HG02623 (cell line): ENCODE measurements around the gene MAN1C1.

Experiments used
- ATAC-seq: cut with Tn5 transposase; IDR thresholded peaks from one replicate; pipeline ENCODE4 v1.9.1; 2021; ENCODE audit warnings: moderate library complexity; ENCODE audit not compliant: unreplicated experiment

Gene MAN1C1

DNA sequence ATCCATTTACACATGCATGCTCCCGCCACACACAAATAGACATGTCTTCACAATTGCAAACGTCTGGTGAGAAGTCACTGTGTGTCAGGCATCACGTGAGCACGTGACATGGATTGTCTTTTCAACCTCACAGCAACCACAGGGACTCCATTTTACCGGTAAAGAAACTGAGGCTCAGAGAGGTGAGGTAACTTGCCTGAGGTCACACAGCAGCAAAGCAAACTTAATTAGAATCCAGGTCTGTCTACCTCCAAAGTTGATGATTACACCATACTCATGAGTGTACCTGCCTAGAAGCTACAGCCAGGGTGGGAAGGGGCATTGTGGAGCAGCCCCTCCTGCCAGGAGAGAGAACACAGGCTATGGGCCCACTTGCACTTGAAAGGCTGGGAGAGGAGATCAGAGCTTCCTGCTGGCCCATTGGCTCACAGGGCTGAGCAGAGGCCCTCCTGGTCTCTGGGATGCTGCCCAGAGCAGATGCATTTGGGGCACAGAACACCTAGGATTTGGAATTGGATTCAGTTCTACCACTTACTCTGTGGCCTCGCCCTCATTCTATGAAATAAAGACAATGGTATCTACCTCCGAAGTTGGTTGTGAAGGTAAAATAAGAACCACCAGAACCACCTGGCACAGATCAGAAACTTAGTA, 139.0 kb downstream of the MAN1C1 start:
- ATAC-seq, result no peak

DNA sequence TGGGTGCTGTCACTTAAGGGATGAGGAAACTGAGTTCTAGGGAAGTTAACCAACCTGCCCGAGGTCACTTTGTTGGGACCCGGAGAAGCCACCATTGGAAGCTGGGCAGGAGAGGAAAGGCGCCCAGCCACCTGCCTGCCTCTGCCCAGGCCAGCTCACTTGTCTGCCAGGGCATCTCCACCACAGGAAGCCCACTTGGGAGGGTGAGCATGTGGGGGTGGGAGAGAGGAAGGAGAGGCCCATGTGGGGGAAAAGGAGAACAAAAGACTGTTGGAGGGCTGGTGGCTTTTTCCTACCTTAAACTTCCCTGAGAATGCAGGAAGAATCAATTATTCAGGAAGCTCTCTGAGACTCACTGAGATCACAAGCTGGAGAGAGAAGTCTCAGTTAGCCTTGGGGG, 139.6 kb downstream of the MAN1C1 start:
- ATAC-seq, result no peak

DNA sequence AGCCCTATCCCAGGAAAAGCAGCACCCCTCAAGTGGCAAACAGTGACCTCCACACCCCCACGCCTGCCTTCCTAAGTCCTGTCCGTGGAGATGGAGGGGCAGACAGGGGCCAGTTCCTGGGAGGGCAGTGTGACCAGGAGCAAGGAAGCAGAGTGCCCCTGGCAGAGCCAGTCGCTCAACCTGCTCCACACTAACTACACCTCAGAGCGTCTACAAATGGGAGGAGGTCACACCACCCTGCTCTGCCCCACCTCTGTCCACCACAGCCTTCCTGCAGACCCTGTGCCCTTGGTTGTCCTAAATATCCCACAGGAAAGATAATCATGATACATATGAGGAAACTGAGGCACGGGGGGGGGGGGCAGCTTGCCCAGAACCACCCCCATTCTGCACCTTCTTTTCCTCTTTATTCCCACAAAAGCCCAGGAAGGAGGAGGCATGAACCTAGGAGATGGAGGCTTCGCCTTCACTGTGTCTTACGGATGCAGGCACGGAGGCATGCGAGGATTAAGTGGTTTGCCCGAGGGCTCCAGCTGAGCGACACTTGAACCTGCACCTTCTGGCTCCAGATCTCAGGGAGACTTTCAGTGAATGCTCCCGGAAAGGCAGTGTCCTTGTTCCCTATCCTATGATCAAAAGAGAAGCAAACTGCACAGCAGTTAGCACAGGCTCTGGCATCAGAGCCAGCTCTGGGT, 140.7 kb downstream of the MAN1C1 start:
- no peak for ATAC-seq

DNA sequence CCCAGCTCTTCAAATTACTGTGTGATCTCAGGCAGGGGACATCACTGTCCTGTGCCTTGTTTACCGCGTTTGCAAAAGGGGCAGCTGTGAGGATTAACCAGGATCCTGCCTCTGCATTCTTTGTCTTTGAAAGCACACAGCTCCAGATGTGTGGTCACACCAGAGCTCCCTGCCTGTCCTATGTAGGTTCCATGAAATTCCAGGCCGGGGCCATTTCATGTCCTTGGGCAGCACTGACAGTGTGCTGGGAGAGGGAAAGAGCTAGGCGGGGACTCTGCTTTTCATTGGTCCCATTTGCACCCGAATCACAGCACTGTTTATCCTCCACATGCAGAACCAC, 141.2 kb downstream of the MAN1C1 start:
- no peak for ATAC-seq

DNA sequence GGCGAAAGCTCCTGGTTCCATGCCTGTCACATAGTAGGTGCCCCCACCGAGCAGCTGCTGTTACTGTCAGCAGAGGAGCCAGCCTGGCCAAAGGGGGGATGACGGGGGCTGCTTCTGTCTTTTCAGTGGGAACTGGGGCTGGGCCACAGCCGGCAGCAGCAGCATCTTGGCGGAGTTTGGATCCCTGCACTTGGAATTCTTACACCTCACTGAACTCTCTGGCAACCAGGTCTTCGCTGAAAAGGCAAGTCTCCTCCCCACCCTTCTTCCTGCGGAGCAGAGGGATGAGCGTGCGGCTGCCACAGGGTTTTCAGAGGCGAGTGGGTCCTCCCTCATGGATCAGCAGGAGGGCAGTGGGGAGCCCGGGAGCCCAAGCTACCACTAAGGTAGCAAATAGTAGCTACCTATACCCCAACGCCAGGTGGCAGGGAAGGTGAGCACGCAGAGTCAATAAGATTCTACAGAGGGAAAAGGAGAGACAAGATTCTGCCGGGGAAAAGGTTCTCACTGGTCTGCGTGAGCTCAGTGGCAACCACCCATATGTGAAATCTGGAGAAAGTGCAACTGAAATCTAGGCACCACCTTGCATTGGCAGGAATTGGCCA, 142.0 kb downstream of the MAN1C1 start:
- ATAC-seq, result no peak

DNA sequence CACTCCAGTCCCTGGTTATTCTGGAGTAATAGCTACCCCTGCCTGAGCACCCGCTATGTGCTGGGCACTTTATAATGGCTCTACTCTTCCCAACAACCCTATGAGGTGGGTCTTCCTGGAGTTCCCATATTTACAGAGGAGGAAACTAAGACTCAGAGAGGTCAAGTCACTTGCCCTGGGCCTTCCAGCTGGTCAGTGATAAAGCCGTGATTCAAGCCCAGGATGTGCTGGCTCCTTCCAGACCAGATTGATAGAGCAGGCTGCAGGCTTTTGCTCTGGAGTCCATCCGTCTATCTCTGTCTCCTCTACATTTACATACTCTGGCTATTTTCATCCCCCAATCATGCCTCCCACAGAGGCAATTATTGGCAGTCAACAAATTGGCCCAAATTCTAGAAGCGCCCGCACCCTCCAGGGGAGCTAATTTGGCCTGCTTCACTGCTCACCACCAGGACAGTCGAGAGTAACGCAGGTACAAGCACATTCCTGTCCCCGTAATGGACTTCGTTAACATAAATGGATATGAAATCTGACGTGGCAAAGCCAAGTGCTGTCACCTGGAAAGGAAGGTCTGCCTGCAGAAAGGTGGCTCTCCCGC, 143.6 kb downstream of the MAN1C1 start:
- no peak for ATAC-seq

DNA sequence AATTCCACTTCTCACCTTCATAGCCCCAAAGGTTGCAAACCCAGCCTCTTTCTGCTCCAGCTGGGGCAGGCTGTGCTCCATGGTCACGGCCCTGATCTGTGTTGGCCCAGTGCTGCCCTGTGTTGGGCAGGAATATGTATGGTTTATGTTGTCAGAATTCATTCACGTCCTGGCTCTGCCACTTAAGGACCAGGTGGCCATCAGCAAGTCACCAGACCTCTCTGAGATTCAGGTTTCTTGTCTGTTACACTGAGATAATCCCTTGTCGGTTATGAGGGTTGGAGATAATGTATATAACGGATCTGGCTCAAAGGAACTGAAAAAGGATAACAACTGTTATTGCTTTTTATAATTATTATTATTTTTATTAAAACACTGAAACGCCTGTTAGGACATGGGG, 144.3 kb downstream of the MAN1C1 start:
- no peak for ATAC-seq

DNA sequence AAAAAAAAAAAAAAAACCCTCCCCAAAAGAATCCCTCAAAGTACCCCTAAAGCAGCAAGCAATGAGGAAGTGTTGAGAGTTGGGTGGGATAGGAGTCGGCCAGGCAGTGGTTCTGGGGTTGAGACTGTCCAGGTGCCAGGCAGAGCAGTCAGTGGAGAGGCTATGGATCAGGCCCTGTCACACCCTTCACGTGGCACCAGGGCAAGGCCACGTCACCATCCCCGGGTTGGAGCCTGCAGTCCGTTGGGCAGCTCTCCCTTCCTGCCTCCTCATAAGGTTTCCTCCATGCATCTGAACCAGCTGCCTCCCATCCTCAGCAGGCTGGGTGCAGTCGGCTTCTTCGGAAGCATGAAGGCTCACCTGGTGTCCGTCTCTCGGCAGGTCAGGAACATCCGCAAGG, 146.9 kb downstream of the MAN1C1 start:
- ATAC-seq, result no peak

DNA sequence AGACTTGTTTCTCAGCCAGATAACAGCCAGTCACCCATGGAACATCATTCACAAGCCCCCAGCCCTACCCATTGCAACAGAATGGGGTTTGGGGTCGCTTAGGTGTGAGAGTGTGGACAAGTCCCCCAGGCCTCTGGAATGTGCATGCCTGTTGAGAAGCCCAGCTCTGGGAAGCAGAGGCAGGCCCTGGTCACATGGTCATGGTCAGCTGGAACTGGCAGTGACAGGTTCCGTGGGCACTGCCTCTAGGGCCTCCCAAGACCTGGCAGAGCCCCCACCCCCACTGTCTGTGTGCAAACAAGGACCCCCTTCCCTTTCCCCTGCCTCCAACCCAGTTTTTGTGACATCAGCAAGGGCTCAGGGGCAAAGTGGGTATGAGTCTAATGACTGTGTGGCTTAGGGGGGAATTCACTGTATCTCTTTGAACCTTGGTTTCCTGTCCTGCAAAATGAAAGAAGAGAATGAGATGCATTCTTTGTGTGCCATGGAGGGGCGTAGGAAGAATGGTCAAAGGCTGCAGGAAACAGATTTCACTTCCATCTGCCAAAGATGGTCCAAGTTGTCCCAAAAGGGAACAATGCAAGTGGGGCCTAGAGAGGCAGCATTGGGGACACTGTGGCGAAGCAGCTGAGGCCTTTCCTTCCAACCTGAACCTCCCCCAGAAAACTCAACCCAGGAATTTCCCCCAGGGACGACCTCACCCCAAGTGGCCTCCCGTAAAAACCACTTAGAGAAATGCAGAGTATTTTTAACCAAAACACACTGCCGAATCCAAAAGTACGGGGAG, 148.7 kb downstream of the MAN1C1 start:
- ATAC-seq, result no peak

DNA sequence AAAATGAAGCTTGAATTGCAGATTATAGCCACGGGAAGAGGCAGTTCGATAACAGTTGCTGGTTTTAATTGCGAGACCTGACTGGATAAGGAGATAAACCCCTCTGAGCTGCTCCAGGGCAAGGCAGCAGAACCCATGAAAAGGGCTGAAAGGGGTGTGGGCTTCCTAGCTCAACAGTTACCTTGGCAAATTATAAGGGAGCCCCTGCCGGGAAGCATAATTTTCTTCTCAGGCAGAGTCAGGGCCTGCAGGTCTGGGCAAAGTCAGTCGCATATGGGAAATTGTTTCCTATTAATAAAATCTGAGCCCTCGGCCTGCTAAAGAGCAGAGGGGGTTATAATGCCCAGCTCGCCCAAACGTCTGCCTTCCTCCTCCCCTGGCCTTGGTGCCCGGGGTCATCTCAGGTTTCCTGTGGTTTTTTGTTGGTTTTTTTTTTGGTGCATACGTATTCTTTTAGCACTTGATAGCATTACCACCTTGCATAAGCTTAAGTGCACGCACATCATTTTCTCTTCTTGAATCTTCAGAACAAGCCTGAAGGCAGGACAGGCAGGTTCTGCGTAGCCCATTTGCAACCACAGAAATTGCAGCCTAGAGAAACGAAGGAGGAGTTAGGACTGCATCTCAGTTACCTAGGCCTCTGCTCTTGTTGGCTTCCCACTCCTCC, 149.5 kb downstream of the MAN1C1 start:
- no peak for ATAC-seq

DNA sequence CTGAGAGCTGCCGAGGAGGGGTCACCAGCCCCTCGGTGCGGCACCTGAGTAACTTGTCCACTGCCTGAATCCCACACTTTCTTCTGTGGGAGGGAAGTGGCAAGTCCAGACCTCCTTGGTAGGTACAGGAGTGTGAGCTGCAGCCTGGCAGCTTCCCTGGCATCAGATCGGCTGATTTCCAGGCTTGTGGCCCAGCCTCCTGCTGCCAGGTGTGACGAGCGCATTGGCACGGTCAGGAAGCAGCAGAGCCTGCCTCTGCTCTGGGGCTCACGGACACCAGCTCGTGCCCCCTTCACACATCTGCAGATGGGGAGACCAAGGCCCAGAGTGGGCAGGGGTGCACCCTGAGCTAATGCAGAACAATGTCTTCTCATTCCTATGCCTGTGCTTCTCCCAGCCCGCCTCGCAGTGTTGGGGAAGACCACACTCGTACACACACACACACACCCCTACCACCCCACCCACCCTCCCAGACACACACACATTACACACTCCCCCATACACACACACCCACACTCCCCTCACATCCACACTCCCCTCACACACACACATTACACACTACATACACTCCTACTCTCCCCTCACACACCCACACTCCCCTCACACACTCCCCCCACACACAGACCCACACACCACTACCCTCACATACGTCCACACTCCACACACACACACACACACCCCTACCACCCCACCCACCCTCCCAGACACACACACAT, 150.3 kb downstream of the MAN1C1 start:
- no peak for ATAC-seq

DNA sequence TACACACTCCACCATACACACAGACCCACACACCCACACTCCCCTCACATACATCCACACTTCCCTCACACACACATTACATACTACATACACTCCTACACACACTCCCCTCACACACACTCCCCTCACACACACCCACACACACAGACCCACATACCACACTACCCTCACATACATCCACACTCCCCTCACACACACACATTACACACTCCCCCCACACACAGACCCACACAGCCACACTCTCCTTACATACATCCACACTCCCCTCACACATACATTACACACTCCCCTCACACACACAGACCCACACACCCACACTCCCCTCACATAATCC, 150.8 kb downstream of the MAN1C1 start:
- ATAC-seq, result no peak

DNA sequence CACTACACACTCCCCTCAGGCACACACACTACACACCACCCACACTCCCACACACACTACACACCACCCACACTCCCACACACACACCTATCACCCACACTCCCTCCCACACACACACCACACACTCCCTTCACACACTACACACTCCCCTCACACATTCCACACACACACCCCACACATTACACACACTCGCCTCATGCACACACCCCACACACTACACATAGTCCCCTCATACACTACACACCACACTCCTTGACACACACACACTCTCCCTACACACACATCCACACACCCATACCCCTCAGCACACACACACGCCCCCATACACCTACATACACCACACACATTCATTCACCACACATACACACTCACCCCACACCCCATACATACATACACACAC, 152.4 kb downstream of the MAN1C1 start:
- no peak for ATAC-seq

DNA sequence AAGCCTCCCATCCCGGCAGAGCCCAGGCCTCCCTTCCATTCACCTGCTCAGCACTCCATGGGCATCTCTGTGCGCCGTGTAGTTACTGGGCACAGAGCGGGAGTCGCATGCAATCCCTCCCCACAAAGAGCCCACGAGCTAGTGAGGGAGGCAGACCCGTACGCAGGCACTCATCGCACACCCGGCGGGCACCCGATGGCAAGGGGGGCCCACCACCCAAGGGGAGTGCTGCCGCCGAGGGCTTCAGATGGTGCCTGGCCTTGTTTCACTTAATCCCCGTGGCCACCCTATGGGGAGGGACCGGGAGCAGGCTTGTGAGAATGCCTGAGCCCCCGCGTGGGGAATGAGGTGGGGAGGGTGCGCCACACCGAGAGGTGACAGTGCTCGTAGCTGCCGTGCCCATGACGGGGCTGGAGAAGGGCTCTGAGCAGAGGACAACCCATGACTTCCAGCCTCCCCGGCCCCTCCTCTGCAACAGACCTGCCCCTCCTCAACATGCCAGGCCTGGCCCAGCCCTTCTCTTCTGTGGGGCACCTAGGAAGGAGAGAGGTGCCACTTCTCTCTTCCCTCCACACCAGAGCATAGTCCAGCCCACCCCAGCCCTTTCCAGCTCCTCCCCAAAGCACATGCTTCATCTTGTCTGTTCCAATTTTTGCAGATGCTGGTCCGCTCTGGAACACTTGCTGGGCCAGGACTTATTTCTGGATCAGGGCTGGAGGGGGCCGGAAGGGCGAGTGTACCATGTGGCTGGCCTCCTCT, 153.2 kb downstream of the MAN1C1 start:
- ATAC-seq, result no peak

DNA sequence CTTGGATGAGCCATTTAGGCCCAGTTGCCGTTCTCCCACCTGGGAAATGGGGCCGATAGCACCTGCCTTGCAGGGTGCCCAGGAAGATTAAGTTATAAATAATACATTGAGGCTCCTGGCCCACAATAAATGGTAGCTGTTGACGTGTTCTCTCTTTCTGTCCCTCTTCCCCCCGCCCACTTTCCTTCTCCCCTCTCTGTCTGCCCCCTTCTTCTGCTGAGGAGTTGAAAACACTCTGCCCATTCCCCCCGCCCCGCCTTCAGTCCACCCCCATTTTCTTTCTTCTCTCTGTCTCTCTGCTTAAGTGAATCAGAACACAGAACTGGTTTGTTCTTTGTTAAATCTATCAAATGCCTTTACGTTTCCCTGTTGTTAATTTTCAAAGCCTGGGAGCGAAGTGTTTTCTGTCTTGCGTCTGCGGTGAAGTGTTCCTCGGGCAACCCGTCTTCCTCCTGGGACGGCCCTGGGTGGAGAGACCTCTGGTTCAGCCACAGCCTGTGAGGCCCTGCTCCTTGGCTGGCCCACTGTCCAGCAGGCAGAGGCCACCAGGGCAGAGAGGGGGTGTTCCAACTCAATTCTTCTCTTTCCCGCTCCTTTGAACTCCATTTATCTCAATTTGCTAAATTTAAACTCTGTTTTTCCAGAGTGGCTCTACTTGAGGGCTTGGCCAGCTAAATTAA, 154.1 kb downstream of the MAN1C1 start:
- no peak for ATAC-seq

DNA sequence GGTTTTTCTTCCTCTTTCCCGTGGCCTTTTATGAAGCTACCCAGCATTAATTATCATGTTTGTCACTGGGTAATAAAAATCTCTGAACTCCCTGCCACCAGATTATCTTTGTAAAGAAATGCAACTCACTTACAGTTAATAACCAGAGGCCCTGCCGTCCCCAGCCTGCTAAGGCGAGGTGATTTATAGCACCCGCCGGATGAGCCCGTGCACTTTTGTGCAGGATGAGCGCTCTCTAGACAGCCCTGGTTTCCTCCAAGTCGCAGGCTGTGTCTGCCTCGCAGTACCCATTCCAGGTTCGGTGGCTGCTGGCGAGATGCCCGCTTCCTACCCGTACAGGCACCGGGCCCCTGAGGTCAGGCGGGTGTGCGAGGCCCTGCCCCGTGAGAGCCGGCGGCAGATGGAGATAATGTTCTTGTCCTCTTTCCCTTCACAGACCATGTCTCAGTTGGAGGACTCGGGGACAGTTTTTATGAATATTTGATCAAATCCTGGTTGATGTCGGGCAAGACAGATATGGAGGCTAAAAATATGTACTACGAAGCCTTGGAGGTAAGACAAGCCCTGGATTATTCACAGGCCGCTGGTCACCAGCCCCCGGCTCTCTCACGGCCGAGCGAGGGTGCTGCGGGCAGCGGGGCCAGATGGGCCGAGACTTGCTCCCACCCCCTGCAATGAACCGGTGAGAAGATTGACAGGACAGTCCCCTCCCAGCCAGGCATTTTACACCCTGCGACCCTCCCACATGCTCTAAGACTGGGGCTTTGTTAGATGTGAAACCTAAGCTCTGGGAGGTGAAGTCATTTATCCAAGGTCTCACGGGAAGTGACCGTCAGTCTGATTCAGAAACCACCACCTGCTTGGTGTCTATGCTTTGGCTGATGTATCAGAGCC, 154.9 kb downstream of the MAN1C1 start:
- no peak for ATAC-seq

DNA sequence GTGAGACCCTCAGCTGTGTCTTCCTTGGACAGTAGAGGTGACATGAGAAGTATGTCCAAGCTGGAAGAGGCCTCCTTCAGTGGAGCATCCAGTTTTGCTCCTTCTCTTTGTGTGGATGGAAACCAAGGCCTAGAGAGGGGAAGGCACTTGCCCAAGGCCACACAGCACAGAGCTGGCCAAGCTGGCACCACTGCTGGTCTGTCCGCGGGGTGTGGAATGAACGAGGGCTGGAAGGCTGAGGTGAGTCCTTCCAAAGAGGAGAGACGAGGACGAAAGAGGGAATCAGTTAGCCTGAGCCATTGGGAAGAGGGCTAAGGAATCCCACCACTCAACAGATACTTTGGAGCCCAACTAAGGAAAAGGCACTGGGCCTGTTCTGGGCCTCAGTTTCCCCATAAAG, 155.6 kb downstream of the MAN1C1 start:
- ATAC-seq, result no peak

DNA sequence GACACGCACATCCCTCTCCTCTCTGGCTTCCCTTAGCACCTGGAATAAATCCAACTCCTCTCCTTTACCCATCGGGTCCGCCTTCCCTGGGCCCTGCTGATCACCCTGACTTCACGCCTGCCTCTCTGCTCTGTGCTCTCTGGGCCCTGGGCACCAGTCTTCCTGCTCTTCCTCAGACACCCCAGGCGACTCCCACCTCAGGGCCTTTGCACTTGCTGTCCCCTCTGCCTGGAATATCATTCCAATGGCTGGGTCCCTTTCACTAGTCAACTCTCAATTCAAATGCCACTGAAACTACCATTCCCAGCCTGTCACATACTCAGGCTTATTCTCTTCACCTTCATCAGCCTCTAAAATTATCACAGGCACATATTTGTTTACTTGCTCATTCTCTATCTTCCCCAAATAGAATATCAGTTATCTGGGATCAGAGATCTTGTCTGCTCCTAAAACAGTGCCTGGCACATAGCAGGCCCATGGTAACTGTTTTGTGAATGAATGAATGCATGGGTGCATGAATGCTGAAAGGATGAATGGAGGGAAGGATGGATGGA, 156.2 kb downstream of the MAN1C1 start:
- ATAC-seq, result no peak
